ENCODE results near the gene SNX22. TPM values are rescaled to one million over a fixed set of nuclear protein-coding genes. Genes with fewer than 3 reads are reported as not detected.

The SNX22 gene
- total RNA-seq, 1 donor from 2014 or later = 46.2 TPM

GRCh38 chr15:64138331-64138941, 13.1 kb upstream of the SNX22 start:
- intact Hi-C loops (cut with micrococcal nuclease) = no loop called here
- no peak for TF ChIP-seq CTCF (IDR thresholded peaks at IDR 0.05)
- peaks cover 79% of the 10 kb centered on the region for H3K36me3 Mint-ChIP-seq (ENCODE audit: low read depth)
- DNase-seq (no peak), ATAC-seq (ENCODE audit: low read depth) (no peak)
- H3K4me3 Mint-ChIP-seq = no peak overlapping the region
- POLR2A ChIA-PET = interaction anchor here (0.6 to 2.0 kb wide), 3 partner anchors 15 to 539 kb away, joined by 3 to 7 read pairs (median 7); no protein-coding TSS in a partner anchor
- no peaks in the 10 kb centered on the region for H3K27me3 Mint-ChIP-seq
- CTCF ChIA-PET = interaction anchor here (2.8 kb wide), 1 partner anchor 14 kb away, joined by 28 read pairs; the partner anchor contains the start of gene SNX22
- H3K4me1 Mint-ChIP-seq = peaks cover 19% of the 10 kb centered on the region
- peak overlapping the region; percentile 1 for H3K27ac Mint-ChIP-seq
- H3K9me3 Mint-ChIP-seq = no peaks in the 10 kb centered on the region

- no peak for ATAC-seq (ENCODE audit: low read depth)
- DNase-seq = no peak
- H3K9me3 Mint-ChIP-seq = no peaks in the 10 kb centered on the region
- H3K4me1 Mint-ChIP-seq = peaks cover 33% of the 10 kb centered on the region
- TF ChIP-seq CTCF (IDR thresholded peaks at IDR 0.05) = no peak
- H3K27me3 Mint-ChIP-seq = no peaks in the 10 kb centered on the region
- H3K27ac Mint-ChIP-seq = peak overlapping the region; percentile 27
- ChIA-PET CTCF (interaction anchor here (0.9 kb wide), 1 partner anchor 11 kb away, joined by 3 read pairs; no protein-coding TSS in a partner anchor), POLR2A (interaction anchor here (4.3 kb wide), 1 partner anchor 12 kb away, joined by 40 read pairs; no protein-coding TSS in a partner anchor)
- intact Hi-C loops (cut with micrococcal nuclease) = no loop called here
- peaks cover 66% of the 10 kb centered on the region for H3K36me3 Mint-ChIP-seq (ENCODE audit: low read depth)
- H3K4me3 Mint-ChIP-seq = no peak overlapping the region
These were observed 9.6 kb upstream of the SNX22 start for GRCh38 chr15:64141798-64142512.

- no peak for ATAC-seq (ENCODE audit: low read depth)
- TF ChIP-seq CTCF (IDR thresholded peaks at IDR 0.05) = no peak
- peaks cover 55% of the 10 kb centered on the region for H3K36me3 Mint-ChIP-seq (ENCODE audit: low read depth)
- POLR2A ChIA-PET = interaction anchor here (2.0 to 4.3 kb wide), 2 partner anchors 10 to 20 kb away, joined by 16 to 40 read pairs; partner anchors contain the start of gene PPIB
- intact Hi-C loops (cut with micrococcal nuclease) = no loop called here
- H3K4me3 Mint-ChIP-seq = no peak overlapping the region
- H3K27me3 Mint-ChIP-seq = no peaks in the 10 kb centered on the region
- CTCF ChIA-PET = interaction anchor here (1.7 to 2.4 kb wide), 2 partner anchors 10 to 12 kb away, joined by 4 to 20 read pairs; no protein-coding TSS in a partner anchor
- H3K27ac Mint-ChIP-seq = peak overlapping the region; percentile 92
- peaks cover 23% of the 10 kb centered on the region for H3K4me1 Mint-ChIP-seq
- no peak for DNase-seq
- H3K9me3 Mint-ChIP-seq = no peaks in the 10 kb centered on the region
These were observed 8.3 kb upstream of the SNX22 start for GRCh38 chr15:64143276-64143675.

GRCh38 chr15:64144192-64144564, 7.4 kb upstream of the SNX22 start:
- Mint-ChIP-seq H3K36me3 (ENCODE audit: low read depth) (peaks cover 47% of the 10 kb centered on the region), H3K27me3 (no peaks in the 10 kb centered on the region), H3K27ac (peak overlapping the region; percentile 92), H3K4me3 (no peak overlapping the region), H3K4me1 (peaks cover 27% of the 10 kb centered on the region), H3K9me3 (no peaks in the 10 kb centered on the region)
- peak; percentile 26 for ATAC-seq (ENCODE audit: low read depth)
- intact Hi-C loops (cut with micrococcal nuclease) = loop anchor here (1.0 to 2.0 kb wide), 2 partner anchors 9 to 255 kb away; no protein-coding TSS in a partner anchor
- no peak for TF ChIP-seq CTCF (IDR thresholded peaks at IDR 0.05)
- ChIA-PET POLR2A (interaction anchor here (1.3 to 4.3 kb wide), 5 partner anchors 9 to 51 kb away, joined by 5 to 40 read pairs (median 10); partner anchors contain the start of genes CIAO2A, PPIB and SNX1), CTCF (interaction anchor here (1.7 to 2.4 kb wide), 2 partner anchors 9 to 11 kb away, joined by 4 to 20 read pairs; no protein-coding TSS in a partner anchor)
- DNase-seq = no peak
